Natural killer cell (primary cell): ENCODE data around the gene CNOT1. TPM values are rescaled to one million over a fixed set of nuclear protein-coding genes. Genes with fewer than 3 reads are reported as not detected.

Experiments used
- ATAC-seq, 3 donors: fragments of 150-1000 bp in 2 of 3; fragments of 200-7000 bp in 1 of 3; cut with Tn5 transposase; 1 replicate in 1 of 3; 2 replicates in 2 of 3; pipeline ENCODE4 v1.10.0; 2021; ENCODE audit warnings: mild to moderate bottlenecking in 2 of 3, moderate library complexity in 2 of 3
- DNase-seq, 2 donors: peaks; one replicate each; pipeline versions ENCODE4 v3.0.0 to v3.0.0-alpha.2; 2013 to 2021; ENCODE audit warnings: mixed read lengths in 1 of 2
- H3K27ac ChIP-seq: one replicate; pipeline ENCODE4 v1.5.1; 2013; ENCODE audit warnings: mild to moderate bottlenecking, low read length
- H3K27me3 ChIP-seq: one replicate; pipeline ENCODE4 v1.6.1; 2013; ENCODE audit warnings: low read length; ENCODE audit not compliant: control insufficient read depth, insufficient read depth
- H3K36me3 ChIP-seq: one replicate; pipeline ENCODE4 v1.6.1; 2013; ENCODE audit warnings: low read length; ENCODE audit not compliant: control insufficient read depth, insufficient read depth
- H3K4me1 ChIP-seq: one replicate; pipeline ENCODE4 v1.6.1; 2013; ENCODE audit warnings: low read length; ENCODE audit not compliant: control insufficient read depth, insufficient read depth
- H3K4me3 ChIP-seq: one replicate; pipeline ENCODE4 v1.5.1; 2013; ENCODE audit warnings: low read length
- H3K9me3 ChIP-seq: one replicate; pipeline ENCODE4 v1.6.1; 2013; ENCODE audit warnings: low read length; ENCODE audit not compliant: control insufficient read depth, insufficient read depth
- H3K27ac Mint-ChIP-seq, 2 donors: one replicate each; pipeline ENCODE4 v1.8.0; 2022; ENCODE audit warnings: mild to moderate bottlenecking in 2 of 2, mixed read lengths in 2 of 2, moderate library complexity in 1 of 2
- H3K27me3 Mint-ChIP-seq, 2 donors: one replicate each; pipeline ENCODE4 v1.8.0; 2022; ENCODE audit warnings: low read depth in 2 of 2, mixed read lengths in 2 of 2
- H3K36me3 Mint-ChIP-seq: one replicate; pipeline ENCODE4 v1.8.0; 2022; ENCODE audit warnings: mixed read lengths
- H3K4me1 Mint-ChIP-seq, 2 donors: one replicate each; pipeline ENCODE4 v1.8.0; 2022; ENCODE audit warnings: mixed read lengths in 2 of 2
- H3K4me3 Mint-ChIP-seq: one replicate; pipeline ENCODE4 v1.8.0; 2022; ENCODE audit warnings: mild to moderate bottlenecking, moderate library complexity, mixed read lengths
- H3K9me3 Mint-ChIP-seq, 2 donors: one replicate each; pipeline ENCODE4 v1.8.0; 2022; ENCODE audit warnings: mixed read lengths in 2 of 2
- CTCF ChIP-seq: fragments of 200-600 bp; IDR thresholded peaks from one replicate; pipeline ENCODE4 v1.8.0; 2022; ENCODE audit warnings: antibody characterized with exemption
- WGBS: methylation state at CpG from one replicate; pipeline ENCODE4 v1.1.7; 2013; ENCODE audit warnings: missing lambda C conversion rate; ENCODE audit not compliant: insufficient coverage; 5-methylcytosine and 5-hydroxymethylcytosine counted together
- intact Hi-C: fragments of 100-400 bp; cut with micrococcal nuclease; formaldehyde crosslinking; loops from one replicate; pipeline ENCODE4 v1.14.2; 2022
- total RNA-seq, 4 donors: library from RNA; stranded (reverse); fragments of 120-200 nt in 1 of 4; gene quantifications; one replicate each; pipeline versions ENCODE4 v1.2.3 to v1.2.4, GENCODE V29; 2013 to 2022

CNOT1 gene
- total RNA-seq, 3 donors from 2014 or later (not counting 1 experiment from before 2014, with no cell fraction given) = 242 to 275 (median 249) TPM

- H3K27me3 Mint-ChIP-seq = no peaks in the 10 kb centered on the region
- no peaks in the 10 kb centered on the region for H3K27me3 ChIP-seq
- no peaks in the 10 kb centered on the region for H3K9me3 Mint-ChIP-seq
- DNase-seq = no peak
- WGBS = 94% methylated on average over 2 of the region's 3 CpGs
- H3K27ac Mint-ChIP-seq = no peak overlapping the region
- H3K9me3 ChIP-seq = no peaks in the 10 kb centered on the region
- peaks cover 17% of the 10 kb centered on the region for H3K4me1 ChIP-seq
- H3K36me3 Mint-ChIP-seq = no peaks in the 10 kb centered on the region
- no peak for TF ChIP-seq CTCF
- H3K4me3 ChIP-seq = no peak overlapping the region
- H3K36me3 ChIP-seq = peaks cover 12% of the 10 kb centered on the region
- H3K4me1 Mint-ChIP-seq = peaks cover 12 to 21% of the 10 kb centered on the region in 2 donors
- no peak for ATAC-seq
- intact Hi-C loops = no loop called here
- no peak overlapping the region for H3K27ac ChIP-seq
- H3K4me3 Mint-ChIP-seq = peak overlapping the region; percentile 1
Measured at GRCh38 chr16:58513874-58514273, 115.8 kb downstream of the CNOT1 start.

- Histone ChIP-seq H3K4me3 (no peak overlapping the region), H3K9me3 (no peaks in the 10 kb centered on the region), H3K4me1 (peaks cover 17% of the 10 kb centered on the region), H3K36me3 (no peaks in the 10 kb centered on the region), H3K27me3 (no peaks in the 10 kb centered on the region), H3K27ac (no peak overlapping the region)
- Mint-ChIP-seq H3K27me3 (no peaks in the 10 kb centered on the region), H3K9me3 (no peaks in the 10 kb centered on the region), H3K4me1 (peaks cover 12 to 13% of the 10 kb centered on the region in 2 donors), H3K27ac (peak overlapping the region in 1 of 2 donors; percentile 68), H3K36me3 (no peaks in the 10 kb centered on the region), H3K4me3 (peak overlapping the region; percentile 67)
- intact Hi-C loops = loop anchor here (1.0 kb wide), 2 partner anchors 149 to 244 kb away; no protein-coding TSS in a partner anchor
- WGBS = 63% methylated on average over 17 of the region's 17 CpGs
- ATAC-seq (peak in 2 of 3 donors; percentile 34 to 42), DNase-seq (peak; percentile 74 to 88)
- TF ChIP-seq CTCF = peak; percentile 83
Measured at GRCh38 chr16:58511933-58512815, 117.5 kb downstream of the CNOT1 start.

- H3K9me3 ChIP-seq = no peaks in the 10 kb centered on the region
- peaks cover 12% of the 10 kb centered on the region for H3K4me1 ChIP-seq
- Mint-ChIP-seq H3K4me3 (no peak overlapping the region), H3K27me3 (no peaks in the 10 kb centered on the region), H3K4me1 (peaks cover 7 to 10% of the 10 kb centered on the region in 2 donors), H3K36me3 (no peaks in the 10 kb centered on the region), H3K27ac (peak overlapping the region in 1 of 2 donors; percentile 68), H3K9me3 (no peaks in the 10 kb centered on the region)
- intact Hi-C loops = no loop called here
- TF ChIP-seq CTCF = no peak
- DNase-seq (no peak), ATAC-seq (no peak)
- 89% methylated on average over 30 of the region's 30 CpGs for WGBS
- no peaks in the 10 kb centered on the region for H3K27me3 ChIP-seq
- no peak overlapping the region for H3K4me3 ChIP-seq
- H3K27ac ChIP-seq = no peak overlapping the region
- no peaks in the 10 kb centered on the region for H3K36me3 ChIP-seq
Measured at GRCh38 chr16:58510776-58511628, 118.6 kb downstream of the CNOT1 start.
